Epithelial cell of proximal tubule (primary cell): ENCODE results near the gene LIME1. TPM values are rescaled to one million over a fixed set of nuclear protein-coding genes. Genes with fewer than 3 reads are reported as not detected.

Experiments
- DNase-seq: peaks from one replicate; pipeline ENCODE4 v3.0.0-alpha.2; 2011; ENCODE audit warnings: low read depth
- H3K4me3 ChIP-seq: 2 replicates; pipeline ENCODE4 v1.5.1; 2011; ENCODE audit warnings: low read depth, mild to moderate bottlenecking, low read length
- CTCF ChIP-seq: conservative IDR thresholded peaks from 2 replicates; pipeline ENCODE4 v1.5.1; 2012; ENCODE audit warnings: low read depth, mild to moderate bottlenecking, low read length
- total RNA-seq: library from RNA; depleted of rRNA; stranded (reverse); fragments of >200 nt; gene quantifications from 2 replicates; pipeline ENCODE4 v1.2.3, GENCODE V29; 2015

Gene LIME1
- total RNA-seq, 1 donor from 2014 or later = 19.1 TPM

GRCh38 chr20:63738687-63739129 lies 2.2 kb downstream of the LIME1 start:
- H3K4me3 ChIP-seq = peak overlapping the region; percentile 38
- no peak for DNase-seq
- TF ChIP-seq CTCF = no peak

GRCh38 chr20:63739130-63740069 lies 2.9 kb downstream of the LIME1 start, which contains the start of gene SLC2A4RG:
Gene SLC2A4RG, plus strand, starts transcription at chr20:63739776. Its CDS starts 137 bp downstream, at chr20:63739913.
- no peak for DNase-seq
- peak within 1 kb of the TSS; percentile 68 for H3K4me3 ChIP-seq
- TF ChIP-seq CTCF = no peak

DNA sequence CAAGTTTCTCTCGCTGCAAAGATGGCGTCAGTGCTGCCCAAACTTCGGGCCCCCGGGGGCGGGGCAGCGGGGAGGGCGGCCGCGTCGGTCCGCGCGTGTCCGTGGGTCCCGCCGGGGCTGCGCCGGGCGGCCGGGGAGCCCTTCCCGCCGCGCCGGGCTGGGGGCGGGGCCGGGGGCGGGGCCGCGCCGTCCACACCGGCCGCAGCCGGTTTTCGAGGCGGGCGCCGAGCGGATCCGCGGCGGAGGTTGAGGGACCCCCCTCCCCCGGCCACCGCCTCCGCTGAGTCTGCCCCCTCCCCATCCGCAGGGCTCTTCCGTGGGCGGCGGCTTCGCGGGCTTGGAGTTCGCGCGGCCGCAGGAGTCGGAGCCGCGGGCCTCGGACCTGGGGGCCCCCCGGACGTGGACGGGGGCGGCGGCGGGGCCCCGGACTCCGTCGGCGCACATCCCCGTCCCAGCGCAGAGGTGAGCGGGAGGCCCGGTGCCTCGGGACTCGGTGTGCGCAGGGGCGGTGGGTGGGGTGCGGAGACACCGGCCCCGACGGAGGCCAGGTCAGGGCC lies 3.7 kb downstream of the LIME1 start:
- DNase-seq = no peak
- no peak for TF ChIP-seq CTCF

DNA sequence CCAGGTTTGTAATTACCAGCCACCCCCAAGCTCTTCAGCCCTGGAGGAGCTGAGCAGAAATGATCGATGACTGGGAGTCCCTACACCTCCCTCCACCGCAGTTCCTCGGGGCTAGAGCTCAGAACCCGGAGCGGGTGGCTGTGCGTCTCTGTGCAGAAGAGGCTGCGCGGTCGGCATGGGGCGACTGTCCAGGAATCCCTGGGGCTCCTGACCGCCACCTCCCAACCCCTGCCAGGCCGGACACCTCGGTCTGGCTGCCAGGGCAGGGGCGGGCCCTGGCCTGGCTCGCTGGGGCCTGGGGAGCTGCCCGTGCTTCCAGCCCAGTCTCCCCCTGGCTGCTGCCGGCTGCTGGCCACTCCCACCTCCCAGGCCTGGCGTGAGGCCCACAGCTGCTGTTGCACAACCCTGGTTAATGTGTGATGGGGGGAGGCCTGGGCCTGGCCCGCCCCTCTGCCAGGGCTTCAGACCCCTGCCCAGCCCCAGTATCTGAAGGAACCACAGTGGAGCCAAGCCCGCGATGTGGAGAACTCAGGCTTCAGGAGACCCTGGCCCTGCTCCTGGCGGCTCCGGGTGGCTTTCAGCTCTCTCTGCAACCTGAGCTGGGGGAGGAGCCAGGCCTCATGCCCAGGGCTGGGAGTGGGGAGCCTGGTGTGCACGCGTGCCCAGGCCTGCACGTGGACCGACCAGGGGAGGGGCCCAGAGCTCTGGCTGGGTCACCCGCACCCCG lies 4.3 kb downstream of the LIME1 start:
- DNase-seq = no peak
- no peak for TF ChIP-seq CTCF

More for the DNA sequence above, 3.7 kb downstream of the LIME1 start:
- peak overlapping the region; percentile 68 for H3K4me3 ChIP-seq

DNA sequence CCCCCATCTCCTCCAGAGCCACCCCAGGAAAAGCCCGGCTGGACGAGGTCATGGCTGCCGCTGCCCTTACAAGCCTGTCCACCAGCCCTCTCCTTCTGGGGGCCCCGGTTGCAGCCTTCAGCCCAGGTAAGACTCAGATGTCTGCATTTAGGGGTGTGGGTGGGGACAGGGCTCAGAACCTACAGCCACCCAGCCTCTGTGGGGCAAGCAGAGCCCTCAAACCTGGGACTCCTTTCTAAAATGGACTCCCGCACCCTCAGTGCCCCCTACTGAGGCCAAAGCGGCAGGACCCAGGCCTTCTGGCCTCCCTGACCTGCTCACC lies 4.9 kb downstream of the LIME1 start:
- TF ChIP-seq CTCF = no peak

More for the DNA sequence above, 4.3 kb downstream of the LIME1 start:
- peak overlapping the region; percentile 68 for H3K4me3 ChIP-seq

GRCh38 chr20:63741676-63742380 lies 5.4 kb downstream of the LIME1 start:
- TF ChIP-seq CTCF = no peak
- peak overlapping the region; percentile 68 for H3K4me3 ChIP-seq
- no peak for DNase-seq

More for the DNA sequence above, 4.9 kb downstream of the LIME1 start:
- H3K4me3 ChIP-seq = peak overlapping the region; percentile 68
- no peak for DNase-seq
